ENCODE data around the gene EFHC1. TPM values are rescaled to one million over a fixed set of nuclear protein-coding genes. Genes with fewer than 3 reads are reported as not detected.

EFHC1 gene
- total RNA-seq, 2 donors from 2014 or later = 3.4 to 4.1 TPM

DNA sequence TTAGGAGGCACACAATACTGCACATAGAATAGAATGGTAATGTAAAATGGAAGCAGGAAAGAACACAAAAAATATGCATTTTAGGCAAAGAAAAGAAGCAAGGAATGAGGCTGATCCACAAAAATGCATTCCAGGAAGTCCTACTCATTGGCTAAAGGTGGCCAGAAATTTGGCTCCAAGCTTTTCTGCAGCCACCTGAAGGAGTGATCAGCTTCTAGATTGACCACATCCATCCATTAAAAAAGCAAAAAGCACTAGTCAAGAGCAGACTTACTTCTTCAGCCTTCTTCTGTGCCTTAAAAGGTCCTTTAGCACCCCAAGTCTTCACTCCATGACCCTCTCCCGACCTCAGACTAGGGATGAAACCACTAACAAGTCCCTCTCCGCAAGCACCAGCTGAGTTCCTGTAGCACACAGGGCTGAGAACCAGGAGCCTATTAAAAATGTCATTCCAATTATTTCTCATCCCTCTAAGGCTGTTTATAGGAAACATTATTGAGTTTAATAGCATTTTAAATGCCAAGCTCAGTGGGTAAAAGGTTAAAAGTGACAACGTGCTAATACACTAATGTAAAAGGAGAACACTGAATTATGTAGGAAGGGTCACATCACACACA lies 120.3 kb downstream of the EFHC1 start:
- Histone ChIP-seq H3K4me3 (no peak overlapping the region), H3K27me3 (no peaks in the 10 kb centered on the region), H3K4me1 (peaks cover 0 to 90% of the 10 kb centered on the region in 2 donors), H3K36me3 (peaks cover 3% of the 10 kb centered on the region), H3K27ac (no peak overlapping the region), H3K9me3 (no peaks in the 10 kb centered on the region)
- TF ChIP-seq, protein P1, sequence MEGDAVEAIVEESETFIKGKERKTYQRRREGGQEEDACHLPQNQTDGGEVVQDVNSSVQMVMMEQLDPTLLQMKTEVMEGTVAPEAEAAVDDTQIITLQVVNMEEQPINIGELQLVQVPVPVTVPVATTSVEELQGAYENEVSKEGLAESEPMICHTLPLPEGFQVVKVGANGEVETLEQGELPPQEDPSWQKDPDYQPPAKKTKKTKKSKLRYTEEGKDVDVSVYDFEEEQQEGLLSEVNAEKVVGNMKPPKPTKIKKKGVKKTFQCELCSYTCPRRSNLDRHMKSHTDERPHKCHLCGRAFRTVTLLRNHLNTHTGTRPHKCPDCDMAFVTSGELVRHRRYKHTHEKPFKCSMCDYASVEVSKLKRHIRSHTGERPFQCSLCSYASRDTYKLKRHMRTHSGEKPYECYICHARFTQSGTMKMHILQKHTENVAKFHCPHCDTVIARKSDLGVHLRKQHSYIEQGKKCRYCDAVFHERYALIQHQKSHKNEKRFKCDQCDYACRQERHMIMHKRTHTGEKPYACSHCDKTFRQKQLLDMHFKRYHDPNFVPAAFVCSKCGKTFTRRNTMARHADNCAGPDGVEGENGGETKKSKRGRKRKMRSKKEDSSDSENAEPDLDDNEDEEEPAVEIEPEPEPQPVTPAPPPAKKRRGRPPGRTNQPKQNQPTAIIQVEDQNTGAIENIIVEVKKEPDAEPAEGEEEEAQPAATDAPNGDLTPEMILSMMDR (IDR thresholded peaks at IDR 0.05) = no peak
- DNase-seq (ENCODE audit: low spot score) = no peak

DNA sequence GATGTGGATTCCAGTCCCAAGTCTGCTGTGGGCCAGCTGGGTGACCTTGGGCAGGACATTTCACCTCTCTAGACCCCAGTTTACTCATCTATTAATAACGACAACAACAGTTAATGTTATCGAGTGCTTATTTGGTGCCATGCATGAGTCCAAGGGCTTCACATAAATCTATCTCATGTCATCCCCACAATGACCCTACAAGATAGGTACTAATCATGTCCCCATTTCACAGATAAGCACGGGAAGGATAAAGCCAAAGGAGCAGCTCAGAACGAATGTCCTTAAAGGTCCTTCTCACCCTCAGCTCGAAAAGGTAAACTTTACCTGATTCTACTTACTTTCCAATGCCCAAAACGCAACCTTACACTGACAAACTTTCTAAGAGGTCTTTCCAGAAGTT lies 121.0 kb downstream of the EFHC1 start:
- no peak overlapping the region for H3K27ac ChIP-seq
- no peaks in the 10 kb centered on the region for H3K27me3 ChIP-seq
- DNase-seq (ENCODE audit: low spot score) = no peak
- peaks cover 0 to 96% of the 10 kb centered on the region in 2 donors for H3K4me1 ChIP-seq
- no peaks in the 10 kb centered on the region for H3K36me3 ChIP-seq
- TF ChIP-seq, protein P1 (IDR thresholded peaks at IDR 0.05) = no peak
- H3K4me3 ChIP-seq = no peak overlapping the region
- no peaks in the 10 kb centered on the region for H3K9me3 ChIP-seq

DNA sequence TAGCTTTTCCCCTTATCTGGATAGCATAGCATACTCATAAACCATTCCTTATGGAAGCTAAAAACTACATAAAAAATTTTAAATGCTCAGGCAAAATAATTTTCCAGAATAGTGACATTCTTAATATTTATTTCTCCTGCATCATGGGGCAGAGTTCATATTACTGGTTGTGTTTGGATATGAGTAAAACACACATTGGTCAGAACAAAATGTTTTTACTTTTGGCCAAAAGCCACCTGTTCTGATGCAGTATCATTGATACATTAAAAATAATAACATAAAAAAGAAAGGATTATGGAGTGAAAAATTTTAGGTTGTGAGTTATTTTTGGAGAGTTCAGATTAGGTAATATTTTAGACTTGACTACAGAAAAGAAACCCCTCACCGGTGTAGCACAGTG lies 123.1 kb downstream of the EFHC1 start:
- peaks cover 0 to 96% of the 10 kb centered on the region in 2 donors for H3K4me1 ChIP-seq
- TF ChIP-seq, protein P1 (IDR thresholded peaks at IDR 0.05) = no peak
- no peaks in the 10 kb centered on the region for H3K9me3 ChIP-seq

DNA sequence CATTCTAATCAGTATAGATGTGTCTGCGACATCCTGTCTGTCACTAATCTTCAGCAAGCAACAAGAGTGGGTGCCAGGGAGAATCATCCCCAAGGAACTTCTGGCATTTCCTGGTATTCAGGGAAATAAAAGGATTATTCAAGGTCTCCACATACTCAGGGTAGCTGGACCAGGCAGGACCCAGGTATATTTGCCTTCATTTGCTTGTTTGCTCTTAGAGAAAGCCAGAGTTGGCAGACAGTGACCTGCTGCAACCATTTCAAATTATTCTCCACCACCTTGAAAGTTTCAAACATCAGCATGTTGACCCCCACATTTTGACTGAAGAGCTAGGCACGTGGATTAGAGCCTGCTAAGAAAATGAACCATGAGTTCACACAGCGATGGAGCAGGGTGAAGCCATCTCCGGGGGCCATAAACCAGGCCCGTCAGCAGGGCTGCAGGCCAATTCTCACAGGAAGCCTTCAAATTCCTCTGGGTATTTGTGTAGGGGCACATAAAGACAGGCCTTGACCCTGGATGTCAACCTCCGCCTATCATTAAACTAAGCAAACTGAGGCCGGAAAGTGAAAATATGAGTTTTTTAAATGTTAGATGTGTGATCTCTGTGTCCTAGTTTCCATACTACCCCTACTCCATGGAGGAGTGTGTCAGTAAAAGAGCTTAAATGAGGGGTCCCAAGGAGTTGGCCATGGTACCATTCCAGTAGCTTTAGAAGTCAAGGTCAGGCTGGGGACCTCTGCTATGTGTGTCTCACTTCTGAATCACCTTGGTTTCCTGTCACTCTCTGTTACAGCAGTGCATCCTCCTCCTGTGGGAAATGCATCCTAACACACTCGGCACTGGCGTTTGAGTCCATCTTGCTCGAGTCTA lies 123.8 kb downstream of the EFHC1 start:
- no peak for DNase-seq (ENCODE audit: low spot score)
- Histone ChIP-seq H3K9me3 (no peaks in the 10 kb centered on the region), H3K27ac (peak overlapping the region; percentile 48 to 50), H3K27me3 (no peaks in the 10 kb centered on the region), H3K4me1 (peaks cover 0 to 95% of the 10 kb centered on the region in 2 donors), H3K36me3 (no peaks in the 10 kb centered on the region), H3K4me3 (no peak overlapping the region)
- TF ChIP-seq, protein P1 (IDR thresholded peaks at IDR 0.05) = no peak

More for the DNA sequence above, 123.1 kb downstream of the EFHC1 start:
- Histone ChIP-seq H3K27me3 (no peaks in the 10 kb centered on the region), H3K4me3 (no peak overlapping the region), H3K36me3 (no peaks in the 10 kb centered on the region), H3K27ac (peak overlapping the region in 1 of 2 donors; percentile 48)
- DNase-seq (ENCODE audit: low spot score) = no peak

DNA sequence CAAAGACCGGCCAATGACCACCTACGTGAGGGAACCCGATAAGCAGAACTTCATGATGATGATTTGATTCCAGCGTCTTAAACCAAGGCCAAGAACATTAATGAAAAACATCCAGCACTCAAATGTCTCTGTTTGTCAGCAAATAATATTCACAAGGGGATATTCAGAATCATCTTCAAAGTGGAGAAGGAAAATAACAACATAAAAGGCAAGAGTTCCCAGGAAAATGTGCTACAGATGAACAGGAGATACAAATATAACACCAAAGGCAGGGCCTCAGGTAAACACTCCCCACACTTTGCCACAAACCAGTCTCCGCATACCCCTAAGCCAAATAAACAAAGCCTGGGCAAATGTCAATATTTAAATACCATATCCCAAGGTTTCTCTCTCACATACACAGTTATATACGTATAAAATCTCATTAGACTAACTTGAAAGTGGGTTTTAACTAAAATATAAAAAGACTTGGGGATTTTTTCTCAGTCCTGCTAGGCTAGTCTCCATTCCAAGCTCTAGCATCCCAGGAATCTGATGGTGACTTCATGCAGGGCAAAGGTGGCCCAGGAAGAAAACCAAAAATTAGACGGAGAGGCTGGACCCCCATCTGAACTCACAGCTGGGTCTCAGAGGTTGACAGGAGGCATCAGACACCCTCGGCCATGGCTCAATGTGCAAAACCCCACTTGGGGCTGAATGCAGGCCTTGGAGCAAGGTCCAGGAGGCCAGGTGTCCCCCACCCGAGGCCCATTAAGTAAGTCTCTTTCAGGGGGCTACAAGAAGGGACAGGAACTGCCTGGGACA lies 124.7 kb downstream of the EFHC1 start:
- Histone ChIP-seq H3K27ac (peak overlapping the region; percentile 48 to 50), H3K4me3 (no peak overlapping the region), H3K9me3 (no peaks in the 10 kb centered on the region), H3K36me3 (no peaks in the 10 kb centered on the region), H3K27me3 (no peaks in the 10 kb centered on the region), H3K4me1 (peaks cover 0 to 94% of the 10 kb centered on the region in 2 donors)
- TF ChIP-seq, protein P1 (IDR thresholded peaks at IDR 0.05) = no peak
- no peak for DNase-seq (ENCODE audit: low spot score)

Measured in right atrium auricular region (tissue), 2 donors.